SK-N-SH (cell line): Measurements from ENCODE around the gene PXDN. TPM values are rescaled to one million over a fixed set of nuclear protein-coding genes. Genes with fewer than 3 reads are reported as not detected.

Source experiments
- CTCF ChIA-PET: fragments of 300-600, 350-600 bp; formaldehyde crosslinking; extraction: SDS; loops from one replicate; lab custom pipeline; 2021; lab: Yijun Ruan, JAX
- POLR2A ChIA-PET: fragments of 350-600 bp; sonication (Branson Sonifier 250); formaldehyde crosslinking; extraction: SDS; loops from one replicate; lab custom pipeline; 2020; ENCODE audit warnings: antibody characterized with exemption, inconsistent platforms; lab: Yijun Ruan, JAX
- DNase-seq: peaks from one replicate; pipeline ENCODE4 v3.0.0; 2012
- H2AFZ ChIP-seq: fragments of 200-600 bp; sonication (generic); 2 replicates; pipeline ENCODE4 v1.8.1; 2016; ENCODE audit warnings: antibody characterized with exemption, mild to moderate bottlenecking, low read depth
- H3F3A ChIP-seq: fragments of 200-600 bp; sonication (generic); replicated peaks from 2 replicates; pipeline ENCODE3; 2016; ENCODE audit warnings: antibody characterized with exemption, mild to moderate bottlenecking; ENCODE audit not compliant: insufficient read depth
- H3K27ac ChIP-seq, 2 experiments: fragments of 200-500 bp in 1 of 2; fragments of 200-600 bp in 1 of 2; sonication (Bioruptor generic) in 1 of 2; sonication (generic), shearing (Covaris generic) in 1 of 2; 2 replicates each; pipeline versions ENCODE4 v1.5.1 to v1.6.1; 2014 to 2016; ENCODE audit warnings: low read depth in 2 of 2, inconsistent platforms in 1 of 2, low read length in 1 of 2, mild to moderate bottlenecking in 1 of 2, mixed read lengths in 1 of 2
- H3K27me3 ChIP-seq: fragments of 200-600 bp; sonication (generic), shearing (Covaris generic); 2 replicates; pipeline ENCODE4 v1.6.1; 2016; ENCODE audit warnings: mixed run types; ENCODE audit not compliant: insufficient read depth
- H3K36me3 ChIP-seq, 2 experiments: fragments of 200-500 bp in 1 of 2; fragments of 200-600 bp in 1 of 2; sonication (Bioruptor generic) in 1 of 2; sonication (generic) in 1 of 2; replicated peaks in 1 of 2; 2 replicates each; pipeline versions ENCODE3 to v1.5.1; 2014 to 2016; ENCODE audit warnings: low read length in 1 of 2, mild to moderate bottlenecking in 1 of 2; ENCODE audit not compliant: insufficient read depth in 2 of 2, control insufficient read depth in 1 of 2
- H3K4me1 ChIP-seq, 2 experiments: fragments of 200-500 bp in 1 of 2; fragments of 200-600 bp in 1 of 2; sonication (Bioruptor generic) in 1 of 2; sonication (generic), shearing (Covaris generic) in 1 of 2; 2 replicates each; pipeline versions ENCODE4 v1.5.1 to v1.6.1; 2014 to 2016; ENCODE audit warnings: low read depth in 1 of 2, low read length in 1 of 2, mixed run types in 1 of 2; ENCODE audit not compliant: insufficient read depth in 2 of 2, control insufficient read depth in 1 of 2
- H3K4me2 ChIP-seq: fragments of 200-600 bp; sonication (generic), shearing (Covaris generic); 2 replicates; pipeline ENCODE4 v1.6.1; 2017; ENCODE audit warnings: mixed run types
- H3K4me3 ChIP-seq, 2 experiments: fragments of 200-500 bp in 1 of 2; fragments of 200-600 bp in 1 of 2; sonication (Bioruptor generic) in 1 of 2; sonication (generic), shearing (Covaris generic) in 1 of 2; 2 replicates each; pipeline versions ENCODE4 v1.5.1 to v1.8.1; 2014 to 2016; ENCODE audit warnings: low read depth in 2 of 2, inconsistent platforms in 1 of 2, low read length in 1 of 2, mild to moderate bottlenecking in 1 of 2, mixed read lengths in 1 of 2, moderate library complexity in 1 of 2
- H3K79me2 ChIP-seq: fragments of 200-600 bp; sonication (generic); 2 replicates; pipeline ENCODE4 v1.8.1; 2017; ENCODE audit warnings: mild to moderate bottlenecking; ENCODE audit not compliant: insufficient read depth
- H3K9ac ChIP-seq: fragments of 200-600 bp; sonication (generic); 2 replicates; pipeline ENCODE4 v1.6.1; 2017; ENCODE audit warnings: mixed run types
- H3K9me2 ChIP-seq: fragments of 200-600 bp; sonication (generic); 2 replicates; pipeline ENCODE4 v1.6.1; 2017; ENCODE audit warnings: mixed run types
- H3K9me3 ChIP-seq: fragments of 200-600 bp; sonication (generic); 2 replicates; pipeline ENCODE4 v1.6.1; 2017; ENCODE audit warnings: mixed run types, mild to moderate bottlenecking, moderate library complexity
- H4K20me1 ChIP-seq: fragments of 200-600 bp; sonication (generic); 2 replicates; pipeline ENCODE4 v1.6.1; 2017; ENCODE audit warnings: mild to moderate bottlenecking, mixed run types; ENCODE audit not compliant: insufficient read depth
- EP300 ChIP-seq, 2 experiments: IDR thresholded peaks; 2 replicates each; pipeline versions ENCODE4 v1.4.0 to v1.6.1; 2012; ENCODE audit warnings: borderline replicate concordance in 1 of 2, low read depth in 1 of 2, low read length in 1 of 2
- EZH2phosphoT487 ChIP-seq: fragments of 200-600 bp; sonication (generic); IDR thresholded peaks from 2 replicates; pipeline ENCODE4 v1.6.1; 2017; ENCODE audit warnings: low read depth, mixed run types, mild to moderate bottlenecking, antibody characterized with exemption, moderate library complexity, borderline replicate concordance
- FOSL2 ChIP-seq: IDR thresholded peaks from 2 replicates; pipeline ENCODE4 v1.4.0; 2012; ENCODE audit warnings: low read depth, mild to moderate bottlenecking, moderate library complexity, borderline replicate concordance
- JUND ChIP-seq: IDR thresholded peaks from 2 replicates; pipeline ENCODE4 v1.4.0; 2012
- NRF1 ChIP-seq: IDR thresholded peaks from 2 replicates; pipeline ENCODE4 v1.6.1; 2012; ENCODE audit warnings: low read depth, mild to moderate bottlenecking, low read length
- POLR2AphosphoS5 ChIP-seq: IDR thresholded peaks from 2 replicates; pipeline ENCODE4 v1.6.1; 2012; ENCODE audit warnings: low read depth, low read length
- RAD21 ChIP-seq: IDR thresholded peaks from 2 replicates; pipeline ENCODE4 v1.6.1; 2012; ENCODE audit warnings: mild to moderate bottlenecking, low read length
- RCOR1 ChIP-seq: fragments of 150-350 bp; IDR thresholded peaks from 2 replicates; pipeline ENCODE4 v1.6.1; 2017; ENCODE audit warnings: antibody characterized with exemption, low read length
- REST ChIP-seq: IDR thresholded peaks from 2 replicates; pipeline ENCODE4 v1.6.1; 2012; ENCODE audit warnings: mild to moderate bottlenecking, low read depth, low read length, moderate library complexity
- RXRA ChIP-seq: IDR thresholded peaks from 2 replicates; pipeline ENCODE4 v1.4.0; 2012; ENCODE audit warnings: low read depth, mild to moderate bottlenecking, borderline replicate concordance
- SMC3 ChIP-seq: IDR thresholded peaks from 2 replicates; pipeline ENCODE4 v1.6.1; 2012; ENCODE audit warnings: low read depth, low read length, improper control_type of control experiment
- TCF12 ChIP-seq: IDR thresholded peaks from 2 replicates; pipeline ENCODE4 v1.4.0; 2012
- TEAD4 ChIP-seq: IDR thresholded peaks from 2 replicates; pipeline ENCODE4 v1.4.0; 2012; ENCODE audit warnings: mild to moderate bottlenecking, borderline replicate concordance; ENCODE audit not compliant: insufficient read depth
- YY1 ChIP-seq: IDR thresholded peaks from 2 replicates; pipeline ENCODE4 v1.4.0; 2012; ENCODE audit warnings: low read depth, mild to moderate bottlenecking
- WGBS: methylation state at CpG from one replicate; pipeline ENCODE4 v1.1.6; 2017; ENCODE audit warnings: low lambda C conversion rate; 5-methylcytosine and 5-hydroxymethylcytosine counted together
- polyA plus RNA-seq, 3 experiments: library from polyadenylated mRNA; depleted of rRNA; stranded (reverse); fragments of >200 nt; gene quantifications; 2 replicates each; pipeline ENCODE4 v1.2.3, GENCODE V29; 2012
- TF ChIP-seq, protein P1 (sequence below): IDR thresholded peaks from 2 replicates; pipeline ENCODE4; 2012
- TF ChIP-seq, protein P2 (sequence below): fragments of 200-600 bp; sonication (generic); IDR thresholded peaks from 2 replicates; pipeline ENCODE4 v1.6.1; 2017; ENCODE audit warnings: antibody characterized with exemption, mild to moderate bottlenecking, moderate library complexity

The PXDN gene
- polyA plus RNA-seq, 1 of the 3 experiments (the other 2 are of a cell fraction) = 146 TPM

GRCh38 chr2:1702186-1702565 lies 42.1 kb downstream of the PXDN start:
- 77% methylated on average over 5 of the region's 7 CpGs for WGBS

More at GRCh38 chr2:1702186-1702565, 42.1 kb downstream of the PXDN start:
- H3K9me2 ChIP-seq = no peaks in the 10 kb centered on the region
- peaks cover 8% of the 10 kb centered on the region for H3F3A ChIP-seq
- H3K36me3 ChIP-seq = no peaks in the 10 kb centered on the region
- no peak overlapping the region for H3K9ac ChIP-seq
- peaks cover 68% of the 10 kb centered on the region for H3K79me2 ChIP-seq
- H3K4me3 ChIP-seq = no peak overlapping the region
- H3K27ac ChIP-seq = no peak overlapping the region; a peak in 1 of 4 replicates
- H3K27me3 ChIP-seq = no peaks in the 10 kb centered on the region
- DNase-seq = no peak
- H3K4me2 ChIP-seq = no peak overlapping the region
- POLR2A ChIA-PET = no interaction called here
- TF ChIP-seq JUND (no peak), NRF1 (no peak), RCOR1 (no peak), TEAD4 (no peak), TCF12 (no peak), REST (no peak), YY1 (no peak), EP300 (IDR thresholded peaks at IDR 0.05; ENCODE audit: borderline replicate concordance in 1 of 2, low read depth in 1 of 2, low read length in 1 of 2) (no peak), RAD21 (no peak), POLR2AphosphoS5 (no peak), EZH2phosphoT487 (no peak), RXRA (no peak), SMC3 (no peak), FOSL2 (no peak)
- TF ChIP-seq, protein P1, sequence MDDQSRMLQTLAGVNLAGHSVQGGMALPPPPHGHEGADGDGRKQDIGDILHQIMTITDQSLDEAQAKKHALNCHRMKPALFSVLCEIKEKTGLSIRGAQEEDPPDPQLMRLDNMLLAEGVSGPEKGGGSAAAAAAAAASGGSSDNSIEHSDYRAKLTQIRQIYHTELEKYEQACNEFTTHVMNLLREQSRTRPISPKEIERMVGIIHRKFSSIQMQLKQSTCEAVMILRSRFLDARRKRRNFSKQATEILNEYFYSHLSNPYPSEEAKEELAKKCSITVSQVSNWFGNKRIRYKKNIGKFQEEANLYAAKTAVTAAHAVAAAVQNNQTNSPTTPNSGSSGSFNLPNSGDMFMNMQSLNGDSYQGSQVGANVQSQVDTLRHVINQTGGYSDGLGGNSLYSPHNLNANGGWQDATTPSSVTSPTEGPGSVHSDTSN = no peak
- TF ChIP-seq, protein P2, sequence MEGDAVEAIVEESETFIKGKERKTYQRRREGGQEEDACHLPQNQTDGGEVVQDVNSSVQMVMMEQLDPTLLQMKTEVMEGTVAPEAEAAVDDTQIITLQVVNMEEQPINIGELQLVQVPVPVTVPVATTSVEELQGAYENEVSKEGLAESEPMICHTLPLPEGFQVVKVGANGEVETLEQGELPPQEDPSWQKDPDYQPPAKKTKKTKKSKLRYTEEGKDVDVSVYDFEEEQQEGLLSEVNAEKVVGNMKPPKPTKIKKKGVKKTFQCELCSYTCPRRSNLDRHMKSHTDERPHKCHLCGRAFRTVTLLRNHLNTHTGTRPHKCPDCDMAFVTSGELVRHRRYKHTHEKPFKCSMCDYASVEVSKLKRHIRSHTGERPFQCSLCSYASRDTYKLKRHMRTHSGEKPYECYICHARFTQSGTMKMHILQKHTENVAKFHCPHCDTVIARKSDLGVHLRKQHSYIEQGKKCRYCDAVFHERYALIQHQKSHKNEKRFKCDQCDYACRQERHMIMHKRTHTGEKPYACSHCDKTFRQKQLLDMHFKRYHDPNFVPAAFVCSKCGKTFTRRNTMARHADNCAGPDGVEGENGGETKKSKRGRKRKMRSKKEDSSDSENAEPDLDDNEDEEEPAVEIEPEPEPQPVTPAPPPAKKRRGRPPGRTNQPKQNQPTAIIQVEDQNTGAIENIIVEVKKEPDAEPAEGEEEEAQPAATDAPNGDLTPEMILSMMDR = no peak
- TF ChIP-seq, all 33 proteins: peak for 0
- CTCF ChIA-PET = interaction anchor here (0.8 to 1.3 kb wide), 3 partner anchors 27 to 49 kb away, joined by 3 read pairs; no protein-coding TSS in a partner anchor
- H4K20me1 ChIP-seq = peaks cover 68% of the 10 kb centered on the region
- no peaks in the 10 kb centered on the region for H3K9me3 ChIP-seq
- no peak overlapping the region for H2AFZ ChIP-seq
- peaks cover 0 to 53% of the 10 kb centered on the region in 2 experiments; a peak in 3 of 4 replicates for H3K4me1 ChIP-seq
